HEK293 (cell line): ENCODE measurements around the gene MITF.

ENCODE experiments used
- BCL11B ChIP-seq: fragments of 450-650 bp; formaldehyde crosslinking; IDR thresholded peaks from 2 replicates; pipeline ENCODE4 v1.5.1; 2016; ENCODE audit warnings: low read depth, missing biosample characterization, missing genetic modification characterization
- HOXA7 ChIP-seq: sonication (generic); formaldehyde crosslinking; IDR thresholded peaks from 2 replicates; pipeline ENCODE4 v1.8.1; 2022; ENCODE audit warnings: missing genetic modification reagents, borderline replicate concordance
- IKZF3 ChIP-seq: fragments of 450-650 bp; IDR thresholded peaks from 2 replicates; pipeline ENCODE4 v1.5.0; 2018; ENCODE audit warnings: missing biosample characterization, mild to moderate bottlenecking, missing genetic modification characterization, moderate library complexity
- KLF17 ChIP-seq: fragments of 450-650 bp; formaldehyde crosslinking; IDR thresholded peaks from 2 replicates; pipeline ENCODE4 v1.5.1; 2016; ENCODE audit warnings: missing biosample characterization, missing genetic modification characterization
- RBAK ChIP-seq: fragments of 450-650 bp; formaldehyde crosslinking; IDR thresholded peaks from 2 replicates; pipeline ENCODE4 v1.5.1; 2016; ENCODE audit warnings: missing biosample characterization, missing genetic modification characterization
- YY1 ChIP-seq: fragments of 450-650 bp; formaldehyde crosslinking; IDR thresholded peaks from 2 replicates; pipeline ENCODE4 v1.5.1; 2018; ENCODE audit warnings: missing biosample characterization, missing genetic modification characterization
- ZNF132 ChIP-seq: fragments of 450-650 bp; formaldehyde crosslinking; IDR thresholded peaks from 2 replicates; pipeline ENCODE4 v1.5.1; 2017; ENCODE audit warnings: missing biosample characterization, missing genetic modification characterization, borderline replicate concordance
- ZNF138 ChIP-seq: fragments of 450-650 bp; formaldehyde crosslinking; IDR thresholded peaks from 2 replicates; pipeline ENCODE4 v1.5.1; 2016; ENCODE audit warnings: missing biosample characterization, missing genetic modification characterization, borderline replicate concordance
- ZNF146 ChIP-seq: fragments of 450-650 bp; formaldehyde crosslinking; IDR thresholded peaks from 2 replicates; pipeline ENCODE4 v1.5.1; 2016; ENCODE audit warnings: missing biosample characterization, missing genetic modification characterization
- ZNF223 ChIP-seq: fragments of 450-650 bp; formaldehyde crosslinking; IDR thresholded peaks from 2 replicates; pipeline ENCODE4 v1.5.1; 2016; ENCODE audit warnings: missing biosample characterization, missing genetic modification characterization
- ZNF292 ChIP-seq: fragments of 450-650 bp; formaldehyde crosslinking; IDR thresholded peaks from 2 replicates; pipeline ENCODE4 v1.5.1; 2016; ENCODE audit warnings: low read depth, missing biosample characterization, missing genetic modification characterization, borderline replicate concordance
- ZNF366 ChIP-seq: fragments of 450-650 bp; formaldehyde crosslinking; conservative IDR thresholded peaks from 2 replicates; pipeline ENCODE4 v1.5.1; 2016; ENCODE audit warnings: missing biosample characterization, missing genetic modification characterization
- ZNF426 ChIP-seq: fragments of 450-650 bp; formaldehyde crosslinking; IDR thresholded peaks from 2 replicates; pipeline ENCODE4 v1.5.1; 2017; ENCODE audit warnings: missing biosample characterization, missing genetic modification characterization, mild to moderate bottlenecking, inconsistent platforms, moderate library complexity
- ZNF488 ChIP-seq: fragments of 450-650 bp; formaldehyde crosslinking; IDR thresholded peaks from 2 replicates; pipeline ENCODE4 v1.5.1; 2016; ENCODE audit warnings: missing biosample characterization, missing genetic modification characterization
- ZNF518A ChIP-seq: fragments of 450-650 bp; formaldehyde crosslinking; conservative IDR thresholded peaks from 2 replicates; pipeline ENCODE4 v1.5.1; 2016; ENCODE audit warnings: low read depth, missing biosample characterization, missing genetic modification characterization
- ZNF529 ChIP-seq: fragments of 450-650 bp; formaldehyde crosslinking; IDR thresholded peaks from 2 replicates; pipeline ENCODE4 v1.5.1; 2017; ENCODE audit warnings: missing genetic modification characterization, missing biosample characterization; ENCODE audit not compliant: insufficient replicate concordance
- ZNF548 ChIP-seq: fragments of 450-650 bp; formaldehyde crosslinking; IDR thresholded peaks from 2 replicates; pipeline ENCODE4 v1.5.1; 2016; ENCODE audit warnings: missing biosample characterization, missing genetic modification characterization
- ZNF560 ChIP-seq: fragments of 450-650 bp; formaldehyde crosslinking; IDR thresholded peaks from 2 replicates; pipeline ENCODE4 v1.5.1; 2017; ENCODE audit warnings: missing biosample characterization, missing genetic modification characterization, borderline replicate concordance
- ZNF626 ChIP-seq: fragments of 450-650 bp; sonication (Bioruptor Pico); formaldehyde crosslinking; IDR thresholded peaks from 2 replicates; pipeline ENCODE4 v1.5.1; 2018; ENCODE audit warnings: missing biosample characterization, missing genetic modification characterization, inconsistent platforms
- ZNF707 ChIP-seq: fragments of 450-650 bp; formaldehyde crosslinking; IDR thresholded peaks from 2 replicates; pipeline ENCODE4 v1.5.1; 2016; ENCODE audit warnings: missing biosample characterization, missing genetic modification characterization
- TF ChIP-seq, protein P1 (sequence below): fragments of 450-650 bp; formaldehyde crosslinking; IDR thresholded peaks from 2 replicates; pipeline ENCODE4 v1.5.1; 2016; ENCODE audit warnings: missing biosample characterization, missing genetic modification characterization, borderline replicate concordance
- TF ChIP-seq, protein P2 (sequence below): fragments of 450-650 bp; formaldehyde crosslinking; IDR thresholded peaks from 2 replicates; pipeline ENCODE4 v1.5.1; 2016; ENCODE audit warnings: missing biosample characterization, missing genetic modification characterization

The MITF gene

GRCh38 chr3:69739204-69740102 is at the start of gene MITF (continued):
- TF ChIP-seq ZNF518A (tag by site-specific recombination) (no peak), ZNF132 (tag by site-specific recombination) (no peak), ZNF529 (tag by site-specific recombination) (no peak), BCL11B (no peak), YY1 (tag by site-specific recombination) (no peak), ZNF426 (tag by site-specific recombination) (no peak), ZNF292 (tag by site-specific recombination) (no peak), ZNF223 (tag by site-specific recombination) (no peak), ZNF707 (tag by site-specific recombination) (no peak), ZNF366 (tag by site-specific recombination) (no peak), ZNF146 (tag by site-specific recombination) (no peak), ZNF138 (tag by site-specific recombination) (no peak), ZNF548 (tag by site-specific recombination) (no peak), ZNF560 (tag by site-specific recombination) (no peak), IKZF3 (tag by site-specific recombination) (no peak), HOXA7 (CRISPR knock-in tag) (no peak), ZNF488 (no peak), RBAK (tag by site-specific recombination) (no peak), ZNF626 (tag by site-specific recombination) (no peak), KLF17 (tag by site-specific recombination) (no peak)
- TF ChIP-seq, protein P1, sequence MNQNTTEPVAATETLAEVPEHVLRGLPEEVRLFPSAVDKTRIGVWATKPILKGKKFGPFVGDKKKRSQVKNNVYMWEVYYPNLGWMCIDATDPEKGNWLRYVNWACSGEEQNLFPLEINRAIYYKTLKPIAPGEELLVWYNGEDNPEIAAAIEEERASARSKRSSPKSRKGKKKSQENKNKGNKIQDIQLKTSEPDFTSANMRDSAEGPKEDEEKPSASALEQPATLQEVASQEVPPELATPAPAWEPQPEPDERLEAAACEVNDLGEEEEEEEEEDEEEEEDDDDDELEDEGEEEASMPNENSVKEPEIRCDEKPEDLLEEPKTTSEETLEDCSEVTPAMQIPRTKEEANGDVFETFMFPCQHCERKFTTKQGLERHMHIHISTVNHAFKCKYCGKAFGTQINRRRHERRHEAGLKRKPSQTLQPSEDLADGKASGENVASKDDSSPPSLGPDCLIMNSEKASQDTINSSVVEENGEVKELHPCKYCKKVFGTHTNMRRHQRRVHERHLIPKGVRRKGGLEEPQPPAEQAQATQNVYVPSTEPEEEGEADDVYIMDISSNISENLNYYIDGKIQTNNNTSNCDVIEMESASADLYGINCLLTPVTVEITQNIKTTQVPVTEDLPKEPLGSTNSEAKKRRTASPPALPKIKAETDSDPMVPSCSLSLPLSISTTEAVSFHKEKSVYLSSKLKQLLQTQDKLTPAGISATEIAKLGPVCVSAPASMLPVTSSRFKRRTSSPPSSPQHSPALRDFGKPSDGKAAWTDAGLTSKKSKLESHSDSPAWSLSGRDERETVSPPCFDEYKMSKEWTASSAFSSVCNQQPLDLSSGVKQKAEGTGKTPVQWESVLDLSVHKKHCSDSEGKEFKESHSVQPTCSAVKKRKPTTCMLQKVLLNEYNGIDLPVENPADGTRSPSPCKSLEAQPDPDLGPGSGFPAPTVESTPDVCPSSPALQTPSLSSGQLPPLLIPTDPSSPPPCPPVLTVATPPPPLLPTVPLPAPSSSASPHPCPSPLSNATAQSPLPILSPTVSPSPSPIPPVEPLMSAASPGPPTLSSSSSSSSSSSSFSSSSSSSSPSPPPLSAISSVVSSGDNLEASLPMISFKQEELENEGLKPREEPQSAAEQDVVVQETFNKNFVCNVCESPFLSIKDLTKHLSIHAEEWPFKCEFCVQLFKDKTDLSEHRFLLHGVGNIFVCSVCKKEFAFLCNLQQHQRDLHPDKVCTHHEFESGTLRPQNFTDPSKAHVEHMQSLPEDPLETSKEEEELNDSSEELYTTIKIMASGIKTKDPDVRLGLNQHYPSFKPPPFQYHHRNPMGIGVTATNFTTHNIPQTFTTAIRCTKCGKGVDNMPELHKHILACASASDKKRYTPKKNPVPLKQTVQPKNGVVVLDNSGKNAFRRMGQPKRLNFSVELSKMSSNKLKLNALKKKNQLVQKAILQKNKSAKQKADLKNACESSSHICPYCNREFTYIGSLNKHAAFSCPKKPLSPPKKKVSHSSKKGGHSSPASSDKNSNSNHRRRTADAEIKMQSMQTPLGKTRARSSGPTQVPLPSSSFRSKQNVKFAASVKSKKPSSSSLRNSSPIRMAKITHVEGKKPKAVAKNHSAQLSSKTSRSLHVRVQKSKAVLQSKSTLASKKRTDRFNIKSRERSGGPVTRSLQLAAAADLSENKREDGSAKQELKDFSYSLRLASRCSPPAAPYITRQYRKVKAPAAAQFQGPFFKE (tag by site-specific recombination): no peak
- TF ChIP-seq, protein P2, sequence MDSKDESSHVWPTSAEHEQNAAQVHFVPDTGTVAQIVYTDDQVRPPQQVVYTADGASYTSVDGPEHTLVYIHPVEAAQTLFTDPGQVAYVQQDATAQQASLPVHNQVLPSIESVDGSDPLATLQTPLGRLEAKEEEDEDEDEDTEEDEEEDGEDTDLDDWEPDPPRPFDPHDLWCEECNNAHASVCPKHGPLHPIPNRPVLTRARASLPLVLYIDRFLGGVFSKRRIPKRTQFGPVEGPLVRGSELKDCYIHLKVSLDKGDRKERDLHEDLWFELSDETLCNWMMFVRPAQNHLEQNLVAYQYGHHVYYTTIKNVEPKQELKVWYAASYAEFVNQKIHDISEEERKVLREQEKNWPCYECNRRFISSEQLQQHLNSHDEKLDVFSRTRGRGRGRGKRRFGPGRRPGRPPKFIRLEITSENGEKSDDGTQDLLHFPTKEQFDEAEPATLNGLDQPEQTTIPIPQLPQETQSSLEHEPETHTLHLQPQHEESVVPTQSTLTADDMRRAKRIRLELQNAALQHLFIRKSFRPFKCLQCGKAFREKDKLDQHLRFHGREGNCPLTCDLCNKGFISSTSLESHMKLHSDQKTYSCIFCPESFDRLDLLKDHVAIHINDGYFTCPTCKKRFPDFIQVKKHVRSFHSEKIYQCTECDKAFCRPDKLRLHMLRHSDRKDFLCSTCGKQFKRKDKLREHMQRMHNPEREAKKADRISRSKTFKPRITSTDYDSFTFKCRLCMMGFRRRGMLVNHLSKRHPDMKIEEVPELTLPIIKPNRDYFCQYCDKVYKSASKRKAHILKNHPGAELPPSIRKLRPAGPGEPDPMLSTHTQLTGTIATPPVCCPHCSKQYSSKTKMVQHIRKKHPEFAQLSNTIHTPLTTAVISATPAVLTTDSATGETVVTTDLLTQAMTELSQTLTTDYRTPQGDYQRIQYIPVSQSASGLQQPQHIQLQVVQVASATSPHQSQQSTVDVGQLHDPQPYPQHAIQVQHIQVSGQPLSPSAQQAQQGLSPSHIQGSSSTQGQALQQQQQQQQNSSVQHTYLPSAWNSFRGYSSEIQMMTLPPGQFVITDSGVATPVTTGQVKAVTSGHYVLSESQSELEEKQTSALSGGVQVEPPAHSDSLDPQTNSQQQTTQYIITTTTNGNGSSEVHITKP (tag by site-specific recombination): peak; percentile 95
